GM21528 (cell line): ENCODE results near the gene NAPG.
"Not testable (repeated sequence)": the region's sequence is repeated elsewhere in the genome, so short reads cannot be mapped to it uniquely, and the experiment has no call there.

Experiments
- ATAC-seq: cut with Tn5 transposase; IDR thresholded peaks from one replicate; pipeline ENCODE4 v1.9.1; 2021; ENCODE audit warnings: mild to moderate bottlenecking, moderate library complexity; ENCODE audit not compliant: unreplicated experiment, low FRiP score

Gene NAPG

DNA sequence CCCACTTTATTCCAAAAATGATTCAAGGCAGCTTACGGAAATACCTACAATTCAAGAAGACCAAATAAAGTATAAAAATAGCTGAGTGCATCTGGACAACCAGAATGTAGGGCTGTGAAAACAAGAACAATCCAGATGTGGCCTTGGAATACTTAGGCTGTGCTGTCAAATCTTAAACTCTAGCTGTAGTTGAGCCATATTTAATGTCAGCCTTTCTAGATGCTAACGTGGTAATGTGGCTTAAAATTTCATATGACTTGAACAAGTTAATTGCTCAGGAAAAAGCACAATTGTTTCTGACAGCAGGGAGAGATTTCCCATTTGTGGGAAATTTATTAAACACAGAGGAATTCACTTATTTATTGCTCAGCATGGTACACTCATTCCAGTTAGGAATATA, 14.6 kb upstream of the NAPG start:
- no peak for ATAC-seq

GRCh38 chr18:10514082-10514481, 11.7 kb upstream of the NAPG start:
- ATAC-seq, result no peak

GRCh38 chr18:10514601-10515000, 11.2 kb upstream of the NAPG start:
- no peak for ATAC-seq

DNA sequence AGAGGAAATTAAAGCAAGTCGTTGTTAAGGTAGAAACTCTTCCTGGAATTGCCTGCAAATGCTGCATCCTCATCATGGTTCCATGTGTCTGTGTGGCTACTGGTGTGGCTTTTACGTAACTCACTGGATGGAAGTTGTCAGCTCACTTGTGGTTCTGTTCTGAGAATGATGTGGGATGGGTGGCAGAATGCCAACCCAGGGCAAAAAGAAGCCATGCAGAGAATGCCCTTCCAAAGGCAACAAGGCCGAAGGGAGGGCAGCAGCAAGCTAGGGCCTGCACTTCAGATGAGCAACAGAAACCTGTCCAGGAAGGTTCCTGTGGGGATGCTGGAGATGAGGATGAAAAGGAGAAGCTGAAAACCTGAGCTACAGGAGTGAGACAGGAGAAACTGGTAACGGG, 10.4 kb upstream of the NAPG start:
- no peak for ATAC-seq

- ATAC-seq, result no peak
These were observed 9.7 kb upstream of the NAPG start for GRCh38 chr18:10516078-10516477.

DNA sequence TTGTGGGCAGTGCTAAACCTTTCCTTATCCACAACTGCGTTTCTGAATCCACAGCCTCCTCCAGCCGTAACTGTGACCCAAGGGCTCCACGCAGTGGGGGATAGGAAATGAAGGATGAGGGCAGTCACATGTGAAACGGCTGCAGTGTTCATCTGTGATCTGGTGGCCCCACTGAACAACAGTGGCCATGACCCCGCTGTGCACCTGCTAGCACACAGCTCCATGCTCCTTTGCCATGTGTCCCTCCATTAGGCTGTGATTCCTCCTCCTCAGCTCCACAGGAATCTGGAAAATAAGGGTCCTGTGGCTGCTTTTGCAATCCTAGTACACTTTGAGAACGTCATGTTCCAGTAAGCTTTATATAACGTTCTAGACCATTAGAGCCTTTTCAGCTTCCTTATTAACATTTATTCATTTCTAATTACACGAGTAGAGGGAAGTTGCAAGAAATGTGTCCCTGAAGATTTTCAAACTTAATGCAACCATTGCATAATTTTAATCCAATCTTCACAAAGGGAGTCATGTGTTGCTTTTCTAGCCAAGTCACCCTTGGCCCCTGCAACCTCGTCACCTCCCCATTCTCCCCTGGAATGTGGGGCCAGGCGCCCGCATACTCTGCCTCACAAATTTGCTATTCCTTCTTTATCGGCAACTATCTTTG, 7.1 kb upstream of the NAPG start:
- no peak for ATAC-seq

DNA sequence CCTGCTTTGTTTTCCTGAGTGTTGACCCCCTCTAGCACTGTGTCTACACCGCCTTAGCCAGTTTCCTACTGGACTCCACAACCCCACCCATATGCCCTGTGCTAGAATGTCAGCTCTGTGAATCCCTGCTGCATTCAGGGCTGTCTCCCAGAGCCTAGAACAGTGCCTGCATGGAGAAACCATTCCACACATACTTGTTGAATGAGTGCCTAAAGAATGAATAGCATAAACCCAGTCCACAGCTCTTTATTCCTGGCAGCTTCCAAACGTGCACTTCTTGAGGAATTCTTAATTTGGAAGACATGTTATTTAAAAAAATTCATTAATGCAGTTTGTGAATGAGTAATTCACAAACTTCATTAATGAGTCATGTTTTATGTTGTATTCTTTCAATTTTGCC, 6.5 kb upstream of the NAPG start:
- ATAC-seq, result no peak

GRCh38 chr18:10519999-10520935, 5.6 kb upstream of the NAPG start:
- ATAC-seq, result peak; percentile 71

DNA sequence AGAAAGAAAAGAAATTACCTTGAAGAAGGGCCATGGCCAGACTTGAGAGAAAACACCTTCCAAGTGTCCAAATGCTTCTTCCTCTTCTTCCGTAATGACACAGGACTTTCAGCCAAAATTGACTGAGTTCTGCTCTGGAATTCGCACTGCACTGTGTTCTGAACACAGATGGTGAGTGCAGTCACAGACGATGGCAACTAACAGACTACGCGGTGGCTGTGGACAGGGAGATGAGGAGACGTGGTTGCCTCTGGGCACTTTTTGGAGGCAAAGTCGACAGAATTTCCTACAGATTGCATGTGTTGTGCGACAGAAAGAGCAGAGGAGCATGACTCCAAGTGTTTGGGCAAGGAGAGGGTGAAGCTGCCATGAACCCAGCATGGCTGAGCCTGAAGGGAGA, 4.3 kb upstream of the NAPG start:
- ATAC-seq, result no peak

GRCh38 chr18:10522574-10522973, 3.3 kb upstream of the NAPG start:
- no peak for ATAC-seq

DNA sequence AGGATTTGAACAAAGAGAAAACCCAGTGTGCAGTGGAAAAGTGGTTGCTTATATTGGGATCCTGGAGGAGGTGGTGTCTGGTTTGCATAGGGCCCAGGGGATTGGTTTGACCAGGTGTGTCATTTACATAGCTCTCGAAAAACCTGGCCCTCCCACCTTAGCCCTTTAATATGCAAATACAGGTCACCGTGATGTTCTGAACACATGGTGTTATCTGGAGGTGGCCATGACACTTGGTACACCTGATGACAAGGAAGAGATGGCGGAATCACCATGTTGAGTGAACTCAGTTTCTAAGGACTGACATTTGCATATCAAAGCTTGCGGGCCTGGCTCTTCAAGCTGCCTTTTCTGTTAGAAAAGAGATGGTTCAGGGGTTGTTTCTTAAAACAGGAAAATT, 2.3 kb upstream of the NAPG start:
- ATAC-seq, result no peak

DNA sequence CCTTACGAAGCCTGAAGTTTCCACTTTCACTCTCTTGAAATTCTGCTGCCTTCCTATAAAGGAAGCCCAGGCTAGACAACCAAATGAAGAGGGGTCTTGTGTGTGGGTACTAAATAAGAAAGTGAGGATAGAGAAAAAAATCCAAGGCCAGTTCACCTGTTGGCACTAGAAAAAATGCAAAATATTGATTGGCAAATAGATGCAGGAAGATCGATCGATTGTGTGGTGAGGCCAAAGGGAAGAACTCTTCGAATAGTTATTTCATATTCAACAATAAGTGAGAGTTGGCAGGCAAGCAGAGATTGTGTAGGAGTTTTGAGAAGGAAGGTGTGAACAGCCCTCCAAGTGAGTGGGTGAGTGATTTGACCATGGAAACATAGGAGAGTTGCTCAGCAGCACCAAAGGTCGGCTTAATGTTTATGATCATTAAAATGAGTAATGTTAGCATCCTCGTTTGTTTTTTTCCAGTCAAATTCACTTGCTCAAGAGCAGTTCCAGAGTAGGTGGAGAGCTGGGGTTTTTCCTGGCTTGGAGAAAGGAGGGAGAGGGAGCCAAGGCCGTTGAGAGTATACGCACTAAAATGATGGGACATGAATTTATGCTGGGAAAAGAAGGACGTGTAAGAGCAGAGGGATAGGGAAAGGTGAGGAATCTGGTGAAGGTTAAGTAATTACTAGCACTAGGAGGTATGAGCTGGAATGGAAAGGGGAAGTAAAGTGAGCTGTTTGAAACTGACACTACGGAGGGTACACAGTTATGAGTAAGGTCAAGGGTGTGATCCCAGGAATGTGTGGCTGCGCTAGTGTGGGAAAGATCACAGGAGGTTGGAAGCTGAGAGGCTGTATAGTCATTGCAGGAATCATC, 1.1 kb upstream of the NAPG start:
- ATAC-seq, result no peak

GRCh38 chr18:10525371-10525691, 496 bp upstream of the NAPG start:
- ATAC-seq, result no peak

GRCh38 chr18:10526561-10526949, 728 bp downstream of the NAPG start:
- peak; percentile 14 for ATAC-seq

DNA sequence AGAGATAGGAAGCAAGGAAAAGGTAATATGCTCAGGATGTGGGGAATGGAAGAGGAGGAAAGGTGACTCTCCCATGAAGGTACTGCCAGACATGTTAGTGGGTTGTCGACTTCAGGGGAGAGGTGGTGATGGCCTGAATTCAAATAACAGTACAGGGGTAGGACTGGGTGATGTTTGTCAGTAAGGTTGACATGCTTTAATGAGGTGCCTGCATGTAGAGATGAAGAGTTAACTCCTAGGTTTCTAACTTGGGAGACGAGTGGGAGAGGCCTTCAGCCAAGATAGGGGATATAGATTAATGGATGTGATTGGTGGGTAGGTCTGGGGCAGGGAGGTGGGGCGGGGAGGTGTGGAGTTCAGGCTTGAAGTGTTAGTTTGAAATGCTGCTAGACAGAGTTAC, 2.6 kb downstream of the NAPG start:
- no peak for ATAC-seq

DNA sequence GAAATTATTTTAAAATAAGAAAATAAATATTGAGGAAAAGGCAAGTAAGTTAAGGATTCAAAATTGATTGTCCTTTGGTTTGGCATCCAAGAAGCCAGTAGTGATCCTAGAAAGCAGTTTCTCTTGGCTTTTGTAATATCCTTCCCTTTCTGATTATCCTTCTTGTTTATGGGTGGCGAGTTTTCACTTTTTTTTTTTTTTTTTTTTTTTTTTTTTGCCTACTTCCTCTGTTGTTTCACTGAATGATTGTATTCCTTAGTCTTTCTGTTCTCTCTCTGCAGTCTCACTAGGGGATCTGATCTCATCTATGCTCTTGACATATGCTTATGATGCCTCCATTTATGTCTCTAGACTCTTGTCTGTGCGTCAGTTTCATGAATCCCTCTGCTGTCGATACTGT, 4.2 kb downstream of the NAPG start:
- no peak for ATAC-seq

DNA sequence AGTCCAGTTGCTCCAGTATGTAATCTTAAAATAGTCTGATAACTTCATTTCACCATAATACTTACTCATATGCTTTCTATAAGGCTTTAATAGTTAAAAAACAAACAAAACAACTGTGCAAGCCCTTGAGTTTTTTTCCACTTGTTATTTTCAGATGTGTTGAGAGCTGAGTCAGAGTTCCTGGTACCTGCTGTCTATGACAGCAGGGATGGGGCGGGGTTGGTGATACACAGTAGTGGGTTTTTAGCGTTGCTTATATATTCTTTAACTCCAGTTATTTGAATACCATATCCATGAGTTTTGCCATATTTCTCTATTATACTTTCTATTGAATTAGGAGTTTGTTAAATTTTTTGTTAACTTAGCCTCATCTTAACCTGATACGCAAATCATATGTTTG, 5.0 kb downstream of the NAPG start:
- no peak for ATAC-seq

DNA sequence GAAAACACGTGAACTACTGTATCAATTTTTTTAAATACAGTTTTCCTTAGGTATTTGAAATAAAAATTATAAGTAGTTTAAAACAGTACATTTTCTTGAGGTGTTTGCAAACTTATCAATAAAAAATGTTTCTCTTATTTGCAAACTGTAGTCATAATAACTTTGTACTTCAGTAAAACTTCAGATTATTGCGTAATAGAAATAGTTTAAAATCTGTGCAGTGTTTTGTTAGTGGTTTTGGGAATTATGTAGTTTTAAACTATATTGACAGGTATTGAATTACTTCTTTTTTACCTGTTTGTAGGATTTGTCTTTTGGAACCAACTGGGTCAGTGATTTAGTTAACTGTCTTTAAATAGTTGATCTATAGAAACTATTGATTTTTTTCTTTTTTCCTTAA, 7.3 kb downstream of the NAPG start:
- ATAC-seq, result no peak

DNA sequence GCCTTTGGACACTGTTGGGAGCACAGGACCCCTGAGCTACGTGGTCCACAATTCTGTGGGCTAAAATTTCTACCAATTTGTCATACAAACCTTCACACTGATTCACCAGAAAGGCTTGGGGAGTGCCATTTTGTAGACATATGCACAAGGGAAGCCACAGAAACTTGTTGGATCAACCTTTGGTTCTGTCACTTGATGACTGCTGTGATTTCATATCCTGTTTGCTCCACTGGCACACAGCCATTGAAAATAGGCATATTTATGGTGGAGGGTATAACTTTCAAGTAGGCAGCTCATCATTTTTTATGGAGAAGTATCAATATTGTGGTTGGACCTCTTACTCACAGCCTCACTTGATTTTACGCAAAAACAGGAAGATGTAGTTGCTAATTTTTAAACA, 10.5 kb downstream of the NAPG start:
- no peak for ATAC-seq

GRCh38 chr18:10537765-10538164, 11.9 kb downstream of the NAPG start:
- ATAC-seq, result no peak

GRCh38 chr18:10539124-10539523, 13.3 kb downstream of the NAPG start:
- not testable (repeated sequence) for ATAC-seq
